ENCODE data around the gene SCGB1D2.
"Not testable (repeated sequence)": the region's sequence is repeated elsewhere in the genome, so short reads cannot be mapped to it uniquely, and the experiment has no call there.

SCGB1D2 gene, protein sequence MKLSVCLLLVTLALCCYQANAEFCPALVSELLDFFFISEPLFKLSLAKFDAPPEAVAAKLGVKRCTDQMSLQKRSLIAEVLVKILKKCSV

DNA sequence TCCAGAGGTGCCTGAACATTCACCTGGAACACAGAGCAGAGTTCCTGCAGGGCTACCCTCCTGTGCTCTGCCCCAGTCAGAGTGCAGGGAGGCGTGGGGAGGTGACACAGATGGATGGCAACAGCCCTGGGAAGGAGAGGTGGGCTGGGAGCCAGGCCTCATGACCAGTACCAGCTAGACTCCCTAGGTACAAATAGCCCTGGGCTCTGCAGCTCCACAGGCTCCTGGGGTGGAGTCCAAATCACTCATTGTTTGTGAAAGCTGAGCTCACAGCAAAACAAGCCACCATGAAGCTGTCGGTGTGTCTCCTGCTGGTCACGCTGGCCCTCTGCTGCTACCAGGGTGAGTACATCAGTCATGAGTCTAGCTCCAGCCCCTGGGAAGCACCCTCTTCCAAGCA, at the start of gene SCGB1D2:
Gene SCGB1D2 (plus strand): TSS at position 219 of the 400 bp plus-strand sequence. CDS start 69 bp downstream, at position 288.
- no peak for DNase-seq (ENCODE audit: low read depth)

DNA sequence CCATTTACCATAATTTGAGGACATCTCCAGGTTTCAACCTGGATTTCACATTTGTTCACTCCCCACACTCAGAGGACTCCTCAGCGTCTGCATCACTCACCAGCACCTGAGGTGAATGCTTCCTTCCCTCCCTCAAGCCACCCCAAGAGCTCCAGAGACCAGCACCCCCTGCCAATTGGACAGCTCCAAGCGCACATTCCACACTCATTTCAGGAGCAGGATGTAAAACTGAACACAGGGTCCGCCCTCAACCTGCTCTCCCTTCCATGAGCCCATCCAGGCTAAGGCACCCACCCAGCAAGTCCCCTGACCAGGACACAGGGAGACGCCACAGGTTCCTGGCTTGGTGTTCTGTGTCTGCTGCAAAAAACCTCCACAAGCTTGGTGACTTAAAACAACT, 48.1 kb upstream of the SCGB1D2 start:
- no peak for DNase-seq (ENCODE audit: low read depth)

DNA sequence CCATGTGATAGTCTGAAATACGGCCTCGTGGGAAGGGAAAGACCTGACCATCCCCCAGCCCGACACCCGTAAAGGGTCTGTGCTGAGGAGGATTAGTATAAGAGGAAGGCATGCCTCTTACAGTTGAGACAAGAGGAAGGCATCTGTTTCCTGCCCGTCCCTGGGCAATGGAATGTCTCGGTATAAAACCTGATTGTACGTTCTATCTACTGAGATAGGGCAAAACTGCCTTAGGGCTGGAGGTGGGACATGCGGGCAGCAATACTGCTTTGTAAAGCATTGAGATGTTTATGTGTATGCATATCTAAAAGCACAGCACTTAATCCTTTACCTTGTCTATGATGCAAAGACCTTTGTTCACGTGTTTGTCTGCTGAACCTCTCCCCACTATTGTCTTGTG, 47.0 kb upstream of the SCGB1D2 start:
- DNase-seq (ENCODE audit: low read depth): not testable (repeated sequence)

DNA sequence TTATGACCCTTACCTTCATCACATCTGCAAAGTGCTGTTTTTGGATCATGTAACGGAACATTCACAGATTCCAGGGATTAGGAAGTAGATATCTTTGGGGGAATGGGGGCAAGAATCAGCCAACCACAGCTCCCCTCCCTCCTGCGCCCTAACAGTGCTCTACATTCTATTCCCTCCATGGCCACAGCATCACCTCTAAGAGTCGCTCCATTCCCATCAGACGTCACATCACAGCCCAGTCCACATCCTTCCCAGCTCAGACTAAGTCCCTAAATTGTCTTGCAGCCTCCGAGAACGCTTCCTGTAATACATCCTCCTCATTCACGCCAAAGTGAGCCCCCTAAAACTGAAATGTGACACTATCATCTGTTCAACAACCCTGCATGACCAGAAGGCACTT, 46.1 kb upstream of the SCGB1D2 start:
- no peak for DNase-seq (ENCODE audit: low read depth)

DNA sequence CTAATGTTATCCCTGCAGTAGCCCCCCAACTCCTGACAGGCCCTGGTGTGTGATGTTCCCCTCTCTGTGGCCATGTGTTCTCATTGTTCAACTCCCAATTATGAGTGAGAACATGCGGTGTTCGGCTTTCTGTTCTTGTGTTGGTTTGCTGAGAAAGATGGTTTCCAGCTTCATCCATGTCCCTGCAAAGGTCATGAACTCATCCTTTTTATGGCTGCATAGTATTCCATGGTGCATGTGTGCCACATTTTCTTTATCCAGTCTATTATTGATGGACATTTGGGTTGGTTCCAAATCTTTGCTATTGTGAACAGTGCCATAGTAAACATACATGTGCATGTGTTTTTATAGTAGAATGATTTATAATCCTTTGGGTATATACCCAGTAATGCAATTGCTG, 44.6 kb upstream of the SCGB1D2 start:
- not testable (repeated sequence) for DNase-seq (ENCODE audit: low read depth)

DNA sequence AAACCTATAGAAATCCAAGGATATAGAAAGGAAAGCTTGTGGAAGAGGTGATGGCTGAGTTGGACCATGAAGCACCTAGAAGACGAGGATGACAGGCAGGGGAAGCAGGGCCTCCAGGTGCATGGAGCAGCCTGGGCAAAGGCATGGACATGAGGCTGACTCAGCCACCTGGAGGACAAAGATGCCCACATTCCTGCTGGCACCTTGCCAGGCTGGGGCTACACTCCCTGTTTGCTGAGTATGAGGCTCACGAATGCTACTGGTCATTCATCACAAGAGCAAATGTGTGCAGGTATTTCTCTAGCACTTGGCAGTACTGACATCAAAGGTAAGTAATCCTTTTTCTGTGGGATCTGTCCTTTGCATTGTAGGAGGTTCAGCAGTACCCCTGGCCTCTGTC, 40.7 kb upstream of the SCGB1D2 start:
- no peak for DNase-seq (ENCODE audit: low read depth)

DNA sequence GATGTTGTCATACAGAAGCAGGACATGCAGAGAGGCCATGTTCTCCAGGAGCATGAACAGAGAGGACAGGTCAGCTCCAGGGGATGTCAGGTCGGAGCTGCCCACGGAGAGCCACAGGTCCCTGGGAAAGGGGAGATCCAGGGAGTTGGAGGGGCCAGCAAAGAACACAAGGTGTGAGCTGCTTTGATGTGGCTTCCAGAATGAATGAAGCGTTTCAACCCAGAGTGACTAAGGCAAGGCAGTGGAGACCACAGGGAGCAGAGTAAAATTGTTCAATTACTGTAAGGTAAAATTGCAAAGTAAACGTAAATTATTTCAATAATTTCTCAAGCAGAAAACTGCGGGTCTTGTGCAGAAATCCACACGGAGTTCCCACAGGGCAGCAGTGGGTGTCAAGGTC, 39.1 kb upstream of the SCGB1D2 start:
- no peak for DNase-seq (ENCODE audit: low read depth)

DNA sequence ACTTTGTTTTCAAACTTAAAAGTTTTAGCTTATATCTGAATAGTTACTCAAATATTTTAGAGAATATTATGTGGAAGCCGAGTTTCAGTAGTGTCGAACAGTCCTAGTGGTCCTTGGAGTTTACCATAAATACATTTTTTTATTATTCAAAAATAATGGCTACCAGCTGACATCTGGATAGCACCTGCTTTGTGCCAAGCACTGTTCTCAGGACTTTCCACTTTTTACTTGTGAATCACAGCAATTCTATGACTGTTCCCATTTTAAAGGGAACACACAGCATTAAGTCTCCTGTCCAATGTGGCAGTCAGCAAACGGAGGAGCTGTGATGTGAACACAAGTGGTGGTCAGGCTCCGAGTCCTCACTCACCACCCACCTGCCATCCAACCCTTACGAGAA, 37.6 kb upstream of the SCGB1D2 start:
- DNase-seq (ENCODE audit: low read depth): no peak

DNA sequence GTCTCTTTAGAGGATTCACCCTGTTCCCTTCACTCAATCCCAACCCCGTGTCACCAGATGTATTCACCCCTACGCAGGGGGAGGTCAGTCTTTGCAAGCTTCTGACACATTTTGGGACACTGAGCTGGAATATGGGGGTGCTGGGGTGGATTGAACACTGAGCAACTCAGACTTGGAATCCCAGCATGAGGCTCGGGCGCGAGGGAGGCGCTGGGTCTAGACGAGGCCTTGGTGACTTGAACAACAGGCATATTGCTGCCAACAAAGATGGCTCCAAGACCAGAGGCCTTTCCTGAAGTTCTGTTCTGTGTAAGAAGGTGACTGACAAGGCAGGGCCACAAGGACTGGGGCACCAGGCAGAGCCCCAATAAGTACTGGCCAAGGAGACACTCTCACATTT, 36.6 kb upstream of the SCGB1D2 start:
- DNase-seq (ENCODE audit: low read depth): no peak

DNA sequence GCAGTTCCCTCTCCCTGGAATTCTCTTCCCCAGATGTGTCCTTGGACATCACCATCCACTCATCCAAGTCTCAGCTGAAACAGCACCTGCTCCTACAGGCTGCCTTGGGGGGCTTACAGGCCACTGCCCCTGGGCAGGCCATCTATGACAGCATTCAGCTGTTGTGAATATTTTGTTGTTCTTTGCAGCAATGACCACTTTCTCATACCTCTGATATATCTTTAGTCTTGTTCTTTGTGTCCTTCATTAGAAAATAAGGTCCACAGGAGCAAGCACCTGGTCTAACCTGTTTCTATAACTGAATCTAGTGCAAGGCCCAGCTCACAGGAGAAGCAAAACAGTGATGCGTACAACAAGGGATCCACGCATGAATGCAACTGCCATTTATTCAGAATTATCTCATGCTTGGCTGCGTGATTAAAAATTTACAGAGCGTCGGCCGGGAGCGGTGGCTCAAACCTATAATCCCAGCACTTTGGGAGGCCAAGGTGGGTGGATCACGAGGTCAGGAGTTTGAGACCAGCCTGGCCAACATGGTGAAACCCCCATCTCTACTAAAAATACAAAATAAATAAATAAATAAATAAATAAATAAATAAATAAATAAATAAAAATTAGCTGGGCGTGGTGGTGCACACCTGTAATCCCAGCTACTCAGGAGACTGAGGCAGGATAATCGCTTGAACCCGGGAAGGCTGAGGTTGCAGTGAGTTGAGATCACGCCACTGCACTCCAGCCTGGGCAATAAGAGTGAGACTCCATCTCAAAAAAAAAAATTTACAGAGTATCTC, 35.6 kb upstream of the SCGB1D2 start:
- not testable (repeated sequence) for DNase-seq (ENCODE audit: low read depth)

DNA sequence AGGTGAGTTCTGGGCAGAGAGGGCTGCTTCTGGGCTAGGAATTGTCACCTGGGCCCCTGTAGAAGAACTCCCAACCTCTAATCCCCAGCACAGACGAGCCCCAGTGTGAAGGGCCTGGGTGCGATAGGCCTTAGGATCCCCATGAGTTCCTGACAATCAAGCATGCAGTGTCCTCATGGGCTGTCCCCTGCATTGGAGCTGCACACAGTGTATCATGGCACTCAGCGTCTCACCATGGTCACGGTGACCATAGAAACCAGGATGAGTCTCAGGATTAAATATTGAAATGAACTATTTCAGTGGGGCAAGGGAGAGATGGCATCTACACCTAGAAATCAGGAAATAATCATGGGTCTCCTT, 33.3 kb upstream of the SCGB1D2 start:
- DNase-seq (ENCODE audit: low read depth): no peak

DNA sequence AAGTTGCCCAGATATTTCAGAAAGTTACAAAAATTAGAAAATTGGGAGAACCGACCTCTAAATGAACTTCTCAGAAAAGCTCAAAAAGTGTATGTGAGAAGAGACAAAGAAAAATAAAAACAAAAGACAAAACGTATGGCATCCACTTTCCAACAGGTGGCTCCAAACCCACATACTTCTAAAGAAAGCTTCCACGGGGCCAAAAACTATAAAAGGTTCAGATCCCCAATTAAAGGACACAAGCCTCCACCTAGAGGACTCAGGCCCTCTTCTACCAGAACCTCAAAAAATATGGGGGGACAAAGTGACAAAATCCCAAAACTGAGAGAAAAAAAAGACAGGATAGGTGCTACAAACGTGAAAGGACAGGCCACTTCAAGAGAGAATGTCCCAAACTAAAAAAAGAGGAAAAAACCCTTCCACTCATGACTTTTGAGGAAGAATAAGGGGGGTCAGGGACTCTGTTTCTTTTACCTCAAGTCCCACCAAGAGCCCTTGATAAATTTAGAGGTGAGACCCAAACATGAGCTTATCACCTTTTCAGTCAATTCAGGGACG, 24.8 kb upstream of the SCGB1D2 start:
- DNase-seq (ENCODE audit: low read depth): no peak

DNA sequence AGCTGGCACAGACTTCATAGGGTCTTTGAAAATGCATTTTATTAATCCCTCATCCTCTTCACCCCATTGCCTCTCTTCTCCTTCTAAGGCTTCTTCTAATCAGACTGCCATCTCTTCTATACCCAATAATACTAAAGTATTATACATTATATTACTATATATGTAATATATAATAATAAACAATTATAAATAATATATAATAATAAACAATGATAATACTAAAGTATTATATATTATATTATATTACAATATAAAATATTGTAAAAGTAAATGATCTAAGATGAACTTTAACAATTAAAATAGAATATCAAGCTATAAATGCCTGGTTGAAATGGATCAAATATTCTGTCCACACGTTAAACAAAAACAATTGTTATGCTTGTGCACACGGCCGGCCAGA, 20.5 kb upstream of the SCGB1D2 start:
- DNase-seq (ENCODE audit: low read depth): no peak

DNA sequence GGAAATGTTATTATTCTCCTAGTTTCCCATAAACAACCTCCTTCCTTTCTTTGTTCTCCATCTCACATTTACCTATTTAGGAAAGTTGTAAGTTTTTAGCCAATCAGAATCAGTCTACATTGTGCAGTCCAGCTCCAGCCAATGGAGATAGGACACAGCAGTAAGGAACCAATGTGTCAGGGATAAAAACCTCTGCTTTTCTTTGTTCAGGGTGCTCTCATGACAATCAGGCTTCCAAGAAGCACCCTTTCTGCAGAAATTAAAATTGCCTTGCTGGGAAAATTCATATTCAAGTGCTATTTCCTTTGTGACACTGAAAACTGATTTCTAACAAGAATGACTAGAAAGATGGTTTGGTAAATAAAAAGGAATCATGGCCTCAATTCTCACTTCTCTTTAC, 18.9 kb upstream of the SCGB1D2 start:
- no peak for DNase-seq (ENCODE audit: low read depth)

DNA sequence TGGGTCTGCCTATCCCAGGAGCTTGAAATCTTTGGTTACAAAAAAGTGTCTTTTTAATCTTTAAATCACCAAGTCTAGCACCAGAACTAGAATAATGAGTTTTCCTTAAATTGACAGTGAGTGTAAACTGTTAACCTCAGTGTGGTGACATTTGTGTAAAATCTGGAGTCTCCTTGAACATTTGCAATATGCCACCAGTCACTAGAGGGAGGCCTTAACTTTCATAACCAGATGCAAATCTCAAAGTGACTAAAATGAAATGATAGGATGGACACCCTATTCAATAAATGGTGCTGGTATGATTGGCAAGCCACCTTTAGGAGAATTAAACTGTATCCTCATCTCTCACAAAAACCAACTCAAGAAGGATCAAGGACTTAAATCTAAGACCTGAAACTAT, 8.3 kb upstream of the SCGB1D2 start:
- no peak for DNase-seq (ENCODE audit: low read depth)

DNA sequence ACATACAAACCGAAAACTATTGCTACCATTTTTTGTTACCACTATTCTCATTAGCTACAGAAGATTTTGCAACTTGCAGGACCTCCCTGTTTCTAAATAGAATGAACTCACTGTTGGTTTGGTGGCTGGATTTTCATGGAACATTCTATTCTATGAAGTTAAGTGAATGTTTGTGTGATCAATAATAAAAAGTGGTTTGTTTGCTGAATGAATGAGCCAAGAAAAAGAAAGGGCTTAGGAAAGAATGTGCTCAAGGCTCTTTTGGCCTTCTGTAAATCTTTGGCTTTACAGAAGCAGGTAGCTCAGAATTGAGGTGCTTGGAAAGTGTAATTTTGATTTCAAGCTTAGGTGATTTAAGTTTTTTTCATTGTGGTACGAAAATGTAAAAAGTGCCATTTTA, 5.9 kb upstream of the SCGB1D2 start:
- DNase-seq (ENCODE audit: low read depth): no peak

DNA sequence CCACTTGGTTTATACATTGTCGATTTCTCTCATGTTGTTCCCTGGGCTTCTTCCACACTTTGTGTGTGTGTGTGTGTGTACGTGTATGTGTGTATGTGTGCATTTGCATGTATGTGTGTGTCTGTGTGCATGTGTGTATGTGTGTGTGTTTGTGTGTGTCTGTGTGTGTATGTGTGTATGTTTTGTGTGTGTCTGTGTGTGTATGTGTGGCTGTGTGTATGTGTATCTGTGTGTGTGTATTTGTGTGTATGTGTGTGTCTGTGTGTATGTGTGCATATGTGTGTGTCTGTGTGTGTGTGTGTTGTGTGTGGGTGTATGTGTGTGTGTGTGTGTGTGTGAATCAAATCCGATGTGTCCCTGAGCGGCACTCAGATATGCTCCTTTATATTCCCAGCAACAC, 4.5 kb upstream of the SCGB1D2 start:
- no peak for DNase-seq (ENCODE audit: low read depth)

DNA sequence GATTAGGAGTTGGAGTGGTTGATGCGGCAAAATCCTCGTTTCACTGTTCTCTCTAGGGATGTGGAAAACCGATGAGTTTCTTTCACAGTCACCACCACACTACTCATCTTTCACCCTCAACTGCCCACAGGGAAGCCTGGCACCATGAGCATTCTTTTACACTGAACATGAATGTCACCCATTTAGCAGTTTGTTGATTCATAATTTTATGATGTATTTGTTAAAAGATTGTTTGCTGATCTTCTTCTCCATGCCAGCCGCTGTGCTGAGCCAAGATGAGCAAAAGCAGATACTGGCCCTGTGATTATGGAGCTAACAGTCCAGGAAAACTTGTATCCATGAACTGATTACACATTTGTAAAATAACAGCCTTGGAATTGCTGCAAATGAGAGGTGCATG, 3.9 kb upstream of the SCGB1D2 start:
- DNase-seq (ENCODE audit: low read depth): no peak

DNA sequence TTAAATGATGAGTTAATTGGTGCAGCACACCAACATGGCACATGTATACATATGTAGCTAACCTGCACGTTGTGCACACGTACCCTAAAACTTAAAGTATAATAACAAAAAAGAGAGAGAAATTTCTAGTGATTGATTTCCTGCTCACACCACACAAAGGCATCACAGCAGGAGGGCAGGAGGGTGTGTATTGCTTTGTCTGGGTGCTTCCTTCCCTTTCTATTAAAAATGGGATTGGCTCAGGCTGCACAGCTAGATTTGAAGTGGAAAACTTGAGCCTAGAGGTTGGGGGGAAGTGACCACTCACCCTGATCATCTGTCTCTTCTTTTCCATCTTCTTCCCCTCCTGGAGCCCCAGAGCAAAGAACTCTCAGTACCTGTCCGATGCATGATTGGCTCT, 944 bp upstream of the SCGB1D2 start:
- no peak for DNase-seq (ENCODE audit: low read depth)

DNA sequence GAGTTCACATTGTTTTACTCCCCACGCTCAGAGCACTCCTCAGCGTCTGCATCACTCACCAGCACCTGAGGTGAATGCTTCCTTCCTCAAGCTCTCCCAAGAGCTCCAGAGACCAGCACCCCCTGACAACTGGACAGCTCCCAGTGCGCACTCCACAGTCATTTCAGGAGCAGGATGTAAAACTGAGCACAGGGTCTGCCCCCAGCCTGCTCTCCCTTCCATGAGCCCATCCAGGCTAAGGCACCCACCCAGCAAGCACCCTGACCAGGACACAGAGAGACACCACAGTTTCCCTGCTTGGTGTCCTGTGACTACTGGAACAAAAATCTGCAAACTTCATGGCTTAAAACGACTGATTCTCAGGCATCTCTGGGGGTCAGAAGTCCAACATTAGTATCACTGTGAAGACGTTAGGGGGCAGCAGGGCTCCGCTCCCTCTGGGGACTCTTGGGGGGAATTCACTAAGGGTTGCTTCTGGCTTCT, 3.3 kb downstream of the SCGB1D2 start:
- DNase-seq (ENCODE audit: low read depth): no peak

DNA sequence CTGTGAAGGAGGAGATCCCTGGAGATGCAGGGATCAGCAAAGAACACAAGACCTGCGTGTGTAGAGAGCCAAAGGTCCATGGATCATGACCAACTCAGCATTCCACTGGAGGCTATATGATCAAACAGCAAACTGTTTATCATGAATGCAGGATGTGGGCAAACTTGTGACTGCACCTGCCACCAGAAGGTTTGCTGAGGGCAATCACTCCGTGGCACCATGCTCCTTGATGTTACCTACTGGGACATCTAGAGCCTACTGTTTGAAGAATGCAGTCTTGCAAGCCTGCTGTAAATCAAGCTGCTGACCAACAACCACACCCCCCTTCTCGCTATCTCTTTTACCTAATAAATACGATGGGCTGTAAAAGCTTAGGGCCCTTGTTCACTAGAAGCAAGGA, 9.7 kb downstream of the SCGB1D2 start:
- DNase-seq (ENCODE audit: low read depth): no peak

DNA sequence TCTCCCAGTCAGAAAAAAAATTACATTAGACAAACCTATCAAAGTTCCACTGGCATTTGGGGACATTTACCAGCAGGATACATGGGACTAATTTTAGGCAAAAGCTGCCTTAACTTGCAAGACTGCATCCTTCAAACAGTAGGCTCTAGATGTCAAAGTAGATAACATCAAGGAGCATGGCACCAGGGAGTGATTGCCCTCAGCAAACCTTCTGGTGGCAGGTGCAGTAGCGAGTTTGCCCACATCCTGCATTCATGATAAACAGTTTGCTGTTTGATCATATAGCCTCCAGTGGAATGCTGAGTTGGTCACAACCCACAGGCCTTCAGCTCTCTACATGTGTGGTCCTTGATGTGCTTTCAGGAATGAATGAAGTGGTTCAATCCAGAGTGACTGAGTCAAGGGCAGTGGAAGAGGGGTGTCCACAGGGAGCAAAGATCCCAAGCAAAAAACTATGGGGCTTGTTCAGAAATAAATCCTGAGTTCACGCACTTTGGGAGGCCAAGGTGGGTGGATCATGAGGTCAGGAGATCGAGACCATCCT, 12.0 kb downstream of the SCGB1D2 start:
- DNase-seq (ENCODE audit: low read depth): no peak

DNA sequence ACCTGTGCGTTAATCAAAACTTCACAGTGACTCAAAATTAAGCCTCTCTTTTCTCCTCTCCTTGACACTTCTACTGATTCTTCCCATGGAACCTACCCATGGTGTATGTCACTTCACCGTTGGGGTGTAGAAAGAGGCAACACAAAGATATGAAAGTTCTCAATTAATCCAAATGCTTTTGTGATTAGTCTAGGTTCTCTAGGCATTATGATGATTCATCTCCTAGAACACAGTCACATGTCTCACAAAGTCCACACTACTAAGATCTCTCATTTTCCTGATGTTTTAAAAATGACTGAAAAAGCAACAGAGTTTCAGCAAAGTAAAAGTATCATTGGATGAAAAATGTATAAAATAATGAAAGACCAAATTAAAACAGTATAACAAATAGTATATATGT, 14.2 kb downstream of the SCGB1D2 start:
- DNase-seq (ENCODE audit: low read depth): no peak

Data from non-pigmented ciliary epithelial cell (primary cell).